H1 (cell line): Measurements from ENCODE around the gene GPD1L. TPM values are rescaled to one million over a fixed set of nuclear protein-coding genes. Genes with fewer than 3 reads are reported as not detected.
A peak's percentile ranks its signal among the peaks of the same experiment; 100 is the strongest.

Experiments
- CTCF ChIA-PET: fragments of 300-600 bp; sonication (Branson Sonifier 250); formaldehyde crosslinking; loops from one replicate; lab custom pipeline; 2021; ENCODE audit not compliant: partially characterized antibody; lab: Charles Lee
- POLR2A ChIA-PET: fragments of 300-600 bp; sonication (Branson Sonifier 250); formaldehyde crosslinking; loops from one replicate; lab custom pipeline; 2021; ENCODE audit warnings: inconsistent platforms; ENCODE audit not compliant: partially characterized antibody; lab: Charles Lee
- DNase-seq, 2 experiments: peaks; one replicate each; pipeline versions ENCODE4 v3.0.0 to v3.0.0-alpha.2; 2010 to 2022; ENCODE audit warnings: low spot score in 2 of 2, low read depth in 1 of 2, mixed read lengths in 1 of 2
- FAIRE-seq: peaks from 2 replicates; lab custom pipeline; 2011; peaks lifted over from hg19 to GRCh38; lab: Jason Lieb, UNC
- H2AFZ ChIP-seq: 2 replicates; pipeline ENCODE4 v1.8.1; 2012; ENCODE audit warnings: low read length, inconsistent platforms
- H2AK5ac ChIP-seq: 2 replicates; pipeline ENCODE4 v1.6.1; 2013; ENCODE audit warnings: low read depth, low read length
- H2BK120ac ChIP-seq: replicated peaks from 2 replicates; pipeline ENCODE3; 2013; ENCODE audit warnings: low read depth, low read length, inconsistent platforms
- H2BK12ac ChIP-seq: 2 replicates; pipeline ENCODE4 v1.6.1; 2013; ENCODE audit warnings: low read depth, low read length
- H2BK15ac ChIP-seq: 2 replicates; pipeline ENCODE4 v1.6.1; 2013; ENCODE audit warnings: low read length
- H2BK20ac ChIP-seq: 2 replicates; pipeline ENCODE4 v1.6.1; 2013; ENCODE audit warnings: low read length
- H2BK5ac ChIP-seq: 2 replicates; pipeline ENCODE4 v1.6.1; 2013; ENCODE audit warnings: low read depth, low read length
- H3K14ac ChIP-seq: 2 replicates; pipeline ENCODE4 v1.6.1; 2013; ENCODE audit warnings: inconsistent platforms; ENCODE audit not compliant: insufficient read length
- H3K18ac ChIP-seq: 2 replicates; pipeline ENCODE4 v1.6.1; 2013; ENCODE audit warnings: low read length; ENCODE audit errors: extremely low read depth
- H3K23ac ChIP-seq: 2 replicates; pipeline ENCODE4 v1.6.1; 2013; ENCODE audit warnings: inconsistent platforms; ENCODE audit not compliant: insufficient read length
- H3K23me2 ChIP-seq: 2 replicates; pipeline ENCODE4 v1.6.1; 2013; ENCODE audit warnings: low read depth, low read length
- H3K27ac ChIP-seq: 2 replicates; pipeline ENCODE4 v1.6.1; 2011; ENCODE audit warnings: low read depth, low read length, inconsistent platforms
- H3K27me3 ChIP-seq, 4 experiments: replicated peaks in 1 of 4; 1 replicate in 1 of 4; 2 replicates in 3 of 4; pipeline versions ENCODE4 v1.6.1 to v1.8.1; 2011 to 2013; ENCODE audit warnings: low read length in 3 of 4, mild to moderate bottlenecking in 3 of 4, inconsistent platforms in 2 of 4, mixed read lengths in 2 of 4, moderate library complexity in 1 of 4; ENCODE audit not compliant: control insufficient read depth in 3 of 4, insufficient read depth in 3 of 4; ENCODE audit errors: extremely low read depth in 1 of 4
- H3K36me3 ChIP-seq, 4 experiments: 2 replicates each; pipeline versions ENCODE4 v1.6.1 to v1.8.1; 2011 to 2013; ENCODE audit warnings: mild to moderate bottlenecking in 4 of 4, low read length in 3 of 4, moderate library complexity in 2 of 4, control low read depth in 1 of 4, inconsistent platforms in 1 of 4; ENCODE audit not compliant: insufficient read depth in 4 of 4, control insufficient read depth in 2 of 4
- H3K4ac ChIP-seq: replicated peaks from 2 replicates; pipeline ENCODE3; 2013; ENCODE audit warnings: low read length, low read depth, mixed read lengths, inconsistent platforms; ENCODE audit not compliant: insufficient read length
- H3K4me1 ChIP-seq, 4 experiments: replicated peaks in 1 of 4; 1 replicate in 1 of 4; 2 replicates in 3 of 4; pipeline versions ENCODE4 v1.6.1 to v1.8.1; 2011 to 2013; ENCODE audit warnings: low read length in 3 of 4, inconsistent platforms in 2 of 4, mixed read lengths in 1 of 4; ENCODE audit not compliant: insufficient read depth in 4 of 4, control insufficient read depth in 3 of 4
- H3K4me2 ChIP-seq, 2 experiments: 2 replicates each; pipeline versions ENCODE4 v1.6.1 to v1.8.1; 2011 to 2013; ENCODE audit warnings: low read depth in 2 of 2, low read length in 2 of 2, control low read depth in 1 of 2, inconsistent platforms in 1 of 2, mild to moderate bottlenecking in 1 of 2; ENCODE audit not compliant: insufficient read depth in 1 of 2
- H3K4me3 ChIP-seq, 4 experiments: fragments of 200-600, 300-600 bp in 1 of 4; sonication (generic), shearing (Covaris generic), sonication (Bioruptor Twin) in 1 of 4; 2 replicates each; pipeline versions ENCODE4 v1.5.1 to v1.8.1; 2011 to 2016; ENCODE audit warnings: low read length in 4 of 4, low read depth in 3 of 4, control low read depth in 2 of 4, inconsistent platforms in 2 of 4, mild to moderate bottlenecking in 2 of 4, mixed read lengths in 1 of 4, moderate library complexity in 1 of 4; ENCODE audit not compliant: insufficient read depth in 2 of 4; ENCODE audit errors: extremely low read depth in 1 of 4
- H3K56ac ChIP-seq: replicated peaks from 2 replicates; pipeline ENCODE3; 2013; ENCODE audit warnings: low read depth, mild to moderate bottlenecking, mixed read lengths, low read length, inconsistent platforms; ENCODE audit not compliant: insufficient read length
- H3K79me1 ChIP-seq: 2 replicates; pipeline ENCODE4 v1.6.1; 2013; ENCODE audit warnings: low read depth, low read length, control low read depth
- H3K79me2 ChIP-seq, 2 experiments: 2 replicates each; pipeline versions ENCODE4 v1.6.1 to v1.8.1; 2012 to 2013; ENCODE audit warnings: low read length in 2 of 2, mild to moderate bottlenecking in 2 of 2, inconsistent platforms in 1 of 2; ENCODE audit not compliant: insufficient read depth in 2 of 2, control insufficient read depth in 1 of 2
- H3K9ac ChIP-seq, 4 experiments: replicated peaks in 1 of 4; 1 replicate in 1 of 4; 2 replicates in 3 of 4; pipeline versions ENCODE4 v1.6.1 to v1.8.1; 2011 to 2013; ENCODE audit warnings: low read depth in 3 of 4, low read length in 3 of 4, control low read depth in 2 of 4, mild to moderate bottlenecking in 2 of 4, moderate library complexity in 2 of 4, inconsistent platforms in 1 of 4; ENCODE audit errors: extremely low read depth in 1 of 4
- H3K9me3 ChIP-seq, 2 experiments: 2 replicates each; pipeline versions ENCODE4 v1.6.1 to v1.8.1; 2012 to 2013; ENCODE audit warnings: mild to moderate bottlenecking in 2 of 2, moderate library complexity in 2 of 2, control low read depth in 1 of 2, inconsistent platforms in 1 of 2, low read depth in 1 of 2, low read length in 1 of 2, mixed read lengths in 1 of 2; ENCODE audit not compliant: insufficient read depth in 2 of 2
- H4K20me1 ChIP-seq, 2 experiments: replicated peaks in 1 of 2; 2 replicates each; pipeline versions ENCODE3 to v1.8.1; 2011 to 2013; ENCODE audit warnings: inconsistent platforms in 2 of 2, low read length in 2 of 2, mild to moderate bottlenecking in 1 of 2; ENCODE audit not compliant: insufficient read depth in 2 of 2, control insufficient read depth in 1 of 2
- H4K5ac ChIP-seq: 2 replicates; pipeline ENCODE4 v1.6.1; 2013; ENCODE audit warnings: low read length, low read depth, mixed read lengths, inconsistent platforms; ENCODE audit not compliant: insufficient read length
- H4K8ac ChIP-seq: 2 replicates; pipeline ENCODE4 v1.8.0; 2013; ENCODE audit warnings: mild to moderate bottlenecking, moderate library complexity, low read length, inconsistent platforms; ENCODE audit not compliant: insufficient read depth; ENCODE audit errors: extremely low read depth
- H4K91ac ChIP-seq: replicated peaks from 2 replicates; pipeline ENCODE3; 2013; ENCODE audit warnings: low read length, mixed read lengths, inconsistent platforms; ENCODE audit not compliant: insufficient read length
- JUND ChIP-seq: IDR thresholded peaks from 2 replicates; pipeline ENCODE4 v1.6.1; 2011; ENCODE audit warnings: mild to moderate bottlenecking, improper control_type of control experiment, low read length
- NRF1 ChIP-seq: IDR thresholded peaks from 2 replicates; pipeline ENCODE4 v1.6.1; 2011; ENCODE audit warnings: mild to moderate bottlenecking, low read depth, low read length, improper control_type of control experiment
- RBBP5 ChIP-seq: IDR thresholded peaks from 2 replicates; pipeline ENCODE4 v1.7.1; 2012; ENCODE audit warnings: low read depth, mild to moderate bottlenecking, inconsistent platforms, low read length, moderate library complexity, borderline replicate concordance
- SIX5 ChIP-seq: IDR thresholded peaks from 2 replicates; pipeline ENCODE4 v1.6.1; 2011; ENCODE audit warnings: mild to moderate bottlenecking, low read depth, low read length
- SP4 ChIP-seq: IDR thresholded peaks from 2 replicates; pipeline ENCODE4 v1.6.1; 2012; ENCODE audit warnings: low read length, inconsistent platforms
- SRF ChIP-seq: IDR thresholded peaks from 2 replicates; pipeline ENCODE4 v1.6.1; 2011; ENCODE audit warnings: mild to moderate bottlenecking, low read depth, low read length, moderate library complexity
- WGBS, 2 experiments: shearing (Covaris generic) in 1 of 2; methylation state at CpG; one replicate each; pipeline versions ENCODE4 v1.1.6 to v1.1.7; 2013 to 2015; ENCODE audit warnings: low lambda C conversion rate in 2 of 2, mixed read lengths in 2 of 2, inconsistent platforms in 1 of 2, low coverage in 1 of 2, missing lambda C conversion rate in 1 of 2; ENCODE audit not compliant: insufficient replicate concordance in 2 of 2, insufficient coverage in 1 of 2, insufficient read length in 1 of 2; ENCODE audit errors: extremely low coverage in 1 of 2, missing lambda C conversion rate in 1 of 2; 5-methylcytosine and 5-hydroxymethylcytosine counted together
- long read RNA-seq, 2 experiments: library from RNA in 1 of 2; library from capped mRNA in 1 of 2; stranded (forward); transcript quantifications; one replicate each; pipeline ENCODE4 v2.0.0, GENCODE V29; 2021; ENCODE audit warnings: inconsistent platforms in 1 of 2
- polyA minus RNA-seq, 3 experiments: library from RNA; depleted of rRNA, polyadenylated mRNA; stranded (reverse); fragments of >200 nt; gene quantifications; 1 replicate in 2 of 3; 2 replicates in 1 of 3; pipeline ENCODE4 v1.2.3, GENCODE V29; 2011
- polyA plus RNA-seq, 7 experiments: library from polyadenylated mRNA; depleted of rRNA in 3 of 7; stranded (reverse) in 5 of 7; unstranded in 2 of 7; fragments of >200 nt in 5 of 7; fragments of 200-250 nt in 2 of 7; gene quantifications; 1 replicate in 5 of 7; 2 replicates in 1 of 7; 4 replicates in 1 of 7; pipeline versions ENCODE4 v1.2.1 to v1.2.3, GENCODE V29; 2011 to 2013; ENCODE audit warnings: missing spikeins in 2 of 7, mixed read lengths in 2 of 7
- total RNA-seq: library from RNA; stranded (reverse); fragmentation: NEBNext Ultra II Directional; extraction: Animal tissue kit (Norgen Biotek cat#: 25700); gene quantifications from 2 replicates; pipeline ENCODE4 v1.2.1, GENCODE V29; 2021
- TF ChIP-seq, protein P1 (sequence below): IDR thresholded peaks from 2 replicates; pipeline ENCODE4 v1.6.1; 2012; ENCODE audit warnings: inconsistent platforms
- TF ChIP-seq, protein P2 (sequence below): IDR thresholded peaks from 2 replicates; pipeline ENCODE4 v1.6.1; 2012; ENCODE audit warnings: inconsistent platforms

The GPD1L gene
- total RNA-seq (7.9 and 8.4 TPM in 2 replicates), polyA plus RNA-seq (2011; rRNA removed) (1.8 and 2.4 TPM in 2 replicates), polyA minus RNA-seq (2011; rRNA and poly(A)+ RNA removed) (4.1 and 4.3 TPM in 2 replicates)
- polyA plus RNA-seq (2011; cell fraction: cytosol; rRNA removed): 3.1 TPM
- polyA plus RNA-seq (2011; cell fraction: nucleus; rRNA removed): 2.6 TPM
- 2.7 to 4.9 TPM (median 4.1 TPM) in 4 replicates for polyA plus RNA-seq (2012, experiment 1 of 2)
- polyA plus RNA-seq (2012, experiment 2 of 2): 0.60 TPM
- polyA plus RNA-seq (2013, experiment 1 of 2): 3.0 TPM
- polyA plus RNA-seq (2013, experiment 2 of 2): 3.2 TPM
- 6.3 TPM for polyA minus RNA-seq (2011; cell fraction: cytosol; rRNA and poly(A)+ RNA removed)
- 1.5 TPM for polyA minus RNA-seq (2011; cell fraction: nucleus; rRNA and poly(A)+ RNA removed)
- long read RNA-seq, experiment 1, full-length matches to known transcripts: 4 of 9 reads
- long read RNA-seq, experiment 1, partial matches to known transcripts: 1 of 9 reads
- long read RNA-seq, experiment 1, other reads (novel, unspliced or antisense): 4 of 9 reads
- long read RNA-seq, experiment 2: 0 reads

DNA sequence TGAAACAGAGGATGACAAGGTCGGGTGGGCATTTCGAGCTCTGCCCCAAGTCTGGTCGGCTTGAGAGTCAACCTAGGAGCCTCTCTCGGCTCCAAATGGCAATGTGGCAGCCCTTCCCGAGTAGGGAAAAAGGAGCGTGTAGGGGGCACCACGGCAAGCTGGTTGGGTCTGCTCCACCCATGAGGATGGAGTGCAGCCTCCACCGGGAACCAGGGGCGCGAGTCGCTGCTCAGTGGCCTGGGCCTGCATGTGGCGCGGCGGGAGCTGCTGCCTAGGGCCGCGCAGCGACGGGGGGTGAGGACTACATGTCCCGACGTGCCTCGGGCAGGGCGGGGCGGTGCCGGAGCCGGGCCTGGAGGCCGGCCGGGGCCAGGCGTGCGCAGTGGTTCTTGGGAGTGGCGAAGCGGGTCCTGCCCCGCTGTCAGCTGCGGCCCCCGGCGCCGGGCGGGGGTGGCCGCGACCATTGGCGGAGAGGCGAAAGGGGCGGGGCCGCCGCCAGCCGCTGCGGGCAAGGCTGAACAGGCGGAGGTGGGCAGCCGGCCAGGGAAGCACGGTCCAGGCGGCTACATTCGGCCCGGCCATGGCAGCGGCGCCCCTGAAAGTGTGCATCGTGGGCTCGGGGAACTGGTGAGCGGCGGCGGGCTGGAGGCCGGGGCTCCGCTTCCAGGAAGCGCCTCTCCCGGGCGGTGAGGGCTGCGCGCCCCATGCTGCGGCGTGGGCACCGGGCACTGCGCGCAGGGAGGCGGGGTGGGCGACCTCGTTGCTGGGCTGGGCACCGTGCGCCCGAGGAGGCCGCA lies at the start of gene GPD1L:
Gene GPD1L (plus strand): TSS at position 489 of the 797 bp plus-strand sequence. CDS start 92 bp downstream, at position 581.
- peak within 1 kb of the TSS; percentile 87; the same call in 1 of the 2 replicates for H3K18ac ChIP-seq
- FAIRE-seq (no peak), DNase-seq (peak; percentile 85 to 92)
- no peak within 1 kb of the TSS for H2BK120ac ChIP-seq
- H3K9ac ChIP-seq: peak within 1 kb of the TSS in 3 of 4 experiments; percentile 15 to 50 (median 36); a peak in 4 of 7 replicates
- peaks cover 7% of the 10 kb centered on the region for H3K23me2 ChIP-seq
- peaks cover 0 to 5% (median 3%) of the 10 kb centered on the region in 4 experiments; a peak in 5 of 7 replicates for H3K4me1 ChIP-seq
- H2AK5ac ChIP-seq: no peak within 1 kb of the TSS
- H3K79me1 ChIP-seq: no peaks in the 10 kb centered on the region; the same call in 1 of the 2 replicates
- H2BK20ac ChIP-seq: no peak within 1 kb of the TSS
- H3K4me3 ChIP-seq: peak within 1 kb of the TSS; percentile 66 to 78 (median 70)
- no peaks in the 10 kb centered on the region for H3K36me3 ChIP-seq
- H3K79me2 ChIP-seq: no peaks in the 10 kb centered on the region
- H3K27ac ChIP-seq: no peak within 1 kb of the TSS
- peaks cover 15 to 20% of the 10 kb centered on the region in 2 experiments for H3K9me3 ChIP-seq
- no peak within 1 kb of the TSS for H3K14ac ChIP-seq
- 13% methylated on average over 31 of the region's 78 CpGs; no CpG with 5 or more reads in 1 of the 2 experiments for WGBS, 2 experiments
- no peak within 1 kb of the TSS; the same call in 1 of the 2 replicates for H2BK5ac ChIP-seq
- no peaks in the 10 kb centered on the region for H4K20me1 ChIP-seq
- ChIA-PET POLR2A (no interaction called here), CTCF (interaction anchor here (1.0 to 1.3 kb wide), 2 partner anchors 9 kb away, joined by 3 to 4 read pairs; no protein-coding TSS in a partner anchor)
- H4K8ac ChIP-seq: peak within 1 kb of the TSS; percentile 97
- H2BK12ac ChIP-seq: no peak within 1 kb of the TSS; the same call in 1 of the 2 replicates
- no peak within 1 kb of the TSS for H3K23ac ChIP-seq
- H4K91ac ChIP-seq: peak within 1 kb of the TSS; percentile 70
- peak within 1 kb of the TSS; percentile 91 to 99 for H3K4me2 ChIP-seq
- peaks cover 0 to 16% (median 14%) of the 10 kb centered on the region in 4 experiments; a peak in 6 of 7 replicates for H3K27me3 ChIP-seq
- peak within 1 kb of the TSS; percentile 72 for H4K5ac ChIP-seq
- H3K56ac ChIP-seq: no peak within 1 kb of the TSS
- no peak within 1 kb of the TSS for H3K4ac ChIP-seq
- H2AFZ ChIP-seq: peak within 1 kb of the TSS; percentile 95
- no peak within 1 kb of the TSS for H2BK15ac ChIP-seq
- TF ChIP-seq SRF (no peak), SP4 (no peak), RBBP5 (peak; percentile 61; the same call in 1 of the 2 replicates), NRF1 (peak; percentile 35; the same call in 1 of the 2 replicates), JUND (no peak), SIX5 (peak; percentile 54)
- TF ChIP-seq, protein P1, sequence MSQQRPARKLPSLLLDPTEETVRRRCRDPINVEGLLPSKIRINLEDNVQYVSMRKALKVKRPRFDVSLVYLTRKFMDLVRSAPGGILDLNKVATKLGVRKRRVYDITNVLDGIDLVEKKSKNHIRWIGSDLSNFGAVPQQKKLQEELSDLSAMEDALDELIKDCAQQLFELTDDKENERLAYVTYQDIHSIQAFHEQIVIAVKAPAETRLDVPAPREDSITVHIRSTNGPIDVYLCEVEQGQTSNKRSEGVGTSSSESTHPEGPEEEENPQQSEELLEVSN: peak; percentile 35; the same call in 1 of the 2 replicates
- TF ChIP-seq, protein P2, sequence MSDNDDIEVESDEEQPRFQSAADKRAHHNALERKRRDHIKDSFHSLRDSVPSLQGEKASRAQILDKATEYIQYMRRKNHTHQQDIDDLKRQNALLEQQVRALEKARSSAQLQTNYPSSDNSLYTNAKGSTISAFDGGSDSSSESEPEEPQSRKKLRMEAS: peak; percentile 63
